ENCODE measurements around the gene FNDC3B. TPM values are rescaled to one million over a fixed set of nuclear protein-coding genes. Genes with fewer than 3 reads are reported as not detected.
A peak's percentile ranks its signal among the peaks of the same experiment; 100 is the strongest.

The FNDC3B gene
- total RNA-seq, 2 experiments from 2014 or later = 10.6 to 12.0 TPM

DNA sequence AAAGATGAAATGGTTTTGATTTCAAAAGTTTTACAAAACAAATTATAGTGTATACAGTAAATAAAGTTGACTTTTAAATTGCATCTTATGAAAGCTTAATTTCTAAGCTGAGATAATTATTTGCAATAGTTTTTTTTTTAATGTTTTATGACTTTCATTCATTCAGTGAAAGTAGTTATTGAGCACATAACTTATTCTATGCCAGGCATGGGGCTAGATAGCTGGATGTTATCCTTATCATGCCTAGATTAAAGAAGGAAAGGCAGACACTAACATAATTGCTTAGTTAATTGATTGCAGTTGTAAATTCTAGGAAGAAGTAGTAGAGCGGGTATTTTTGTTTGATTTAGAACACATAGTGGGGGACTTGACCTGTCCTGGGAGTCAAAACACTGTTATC is 92.4 kb downstream of the FNDC3B start:
- peaks cover 17% of the 10 kb centered on the region for H3K36me3 Mint-ChIP-seq (ENCODE audit: low read depth)
- intact Hi-C loops (cut with micrococcal nuclease) = no loop called here
- H3K27ac Mint-ChIP-seq = peak overlapping the region; percentile 55
- ChIA-PET CTCF (interaction anchor here (1.0 to 1.2 kb wide), 2 partner anchors 17 to 96 kb away, joined by 3 to 4 read pairs; no protein-coding TSS in a partner anchor), POLR2A (interaction anchor here (0.6 kb wide), 1 partner anchor 8 kb away, joined by 3 read pairs; no protein-coding TSS in a partner anchor)
- peaks cover 45% of the 10 kb centered on the region for H3K4me1 Mint-ChIP-seq (ENCODE audit: low read depth)
- H3K9me3 Mint-ChIP-seq = no peaks in the 10 kb centered on the region
- ATAC-seq (no peak), DNase-seq (no peak)
- TF ChIP-seq, protein P1, sequence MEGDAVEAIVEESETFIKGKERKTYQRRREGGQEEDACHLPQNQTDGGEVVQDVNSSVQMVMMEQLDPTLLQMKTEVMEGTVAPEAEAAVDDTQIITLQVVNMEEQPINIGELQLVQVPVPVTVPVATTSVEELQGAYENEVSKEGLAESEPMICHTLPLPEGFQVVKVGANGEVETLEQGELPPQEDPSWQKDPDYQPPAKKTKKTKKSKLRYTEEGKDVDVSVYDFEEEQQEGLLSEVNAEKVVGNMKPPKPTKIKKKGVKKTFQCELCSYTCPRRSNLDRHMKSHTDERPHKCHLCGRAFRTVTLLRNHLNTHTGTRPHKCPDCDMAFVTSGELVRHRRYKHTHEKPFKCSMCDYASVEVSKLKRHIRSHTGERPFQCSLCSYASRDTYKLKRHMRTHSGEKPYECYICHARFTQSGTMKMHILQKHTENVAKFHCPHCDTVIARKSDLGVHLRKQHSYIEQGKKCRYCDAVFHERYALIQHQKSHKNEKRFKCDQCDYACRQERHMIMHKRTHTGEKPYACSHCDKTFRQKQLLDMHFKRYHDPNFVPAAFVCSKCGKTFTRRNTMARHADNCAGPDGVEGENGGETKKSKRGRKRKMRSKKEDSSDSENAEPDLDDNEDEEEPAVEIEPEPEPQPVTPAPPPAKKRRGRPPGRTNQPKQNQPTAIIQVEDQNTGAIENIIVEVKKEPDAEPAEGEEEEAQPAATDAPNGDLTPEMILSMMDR (IDR thresholded peaks at IDR 0.05) = no peak
- H3K27me3 Mint-ChIP-seq = no peaks in the 10 kb centered on the region
- no peak overlapping the region for H3K4me3 Mint-ChIP-seq

DNA sequence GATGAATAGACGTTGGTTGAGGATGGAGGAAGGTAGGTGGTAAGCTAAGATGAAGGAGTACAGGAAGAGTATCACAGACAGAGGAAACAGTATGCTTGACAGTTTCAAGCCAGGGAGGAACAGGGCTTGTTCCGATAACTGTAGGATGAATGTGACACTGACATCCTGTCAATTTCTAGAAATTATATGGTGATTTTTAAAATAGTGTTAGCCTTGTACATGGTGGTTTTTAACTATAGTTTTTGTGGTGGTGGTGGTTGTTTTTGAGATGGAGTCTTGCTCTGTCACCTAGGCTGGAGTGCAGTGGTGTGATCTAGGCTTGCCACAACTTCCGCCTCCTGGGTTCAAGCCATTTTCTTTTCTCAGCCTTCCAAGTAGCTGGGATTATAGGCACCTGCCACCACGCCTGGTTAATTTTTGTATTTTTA is 92.8 kb downstream of the FNDC3B start:
- TF ChIP-seq, protein P1 (IDR thresholded peaks at IDR 0.05) = no peak
- ChIA-PET CTCF (interaction anchor here (1.2 kb wide), 1 partner anchor 97 kb away, joined by 4 read pairs; no protein-coding TSS in a partner anchor), POLR2A (interaction anchor here (0.6 to 0.9 kb wide), 2 partner anchors 9 to 167 kb away, joined by 3 read pairs; no protein-coding TSS in a partner anchor)
- no peaks in the 10 kb centered on the region for H3K9me3 Mint-ChIP-seq
- H3K4me1 Mint-ChIP-seq (ENCODE audit: low read depth) = peaks cover 44% of the 10 kb centered on the region
- H3K27me3 Mint-ChIP-seq = no peaks in the 10 kb centered on the region
- no peak overlapping the region for H3K4me3 Mint-ChIP-seq
- peak overlapping the region; percentile 55 for H3K27ac Mint-ChIP-seq
- intact Hi-C loops (cut with micrococcal nuclease) = no loop called here
- H3K36me3 Mint-ChIP-seq (ENCODE audit: low read depth) = peaks cover 19% of the 10 kb centered on the region
- DNase-seq = peak; percentile 27
- peak; percentile 51 for ATAC-seq

DNA sequence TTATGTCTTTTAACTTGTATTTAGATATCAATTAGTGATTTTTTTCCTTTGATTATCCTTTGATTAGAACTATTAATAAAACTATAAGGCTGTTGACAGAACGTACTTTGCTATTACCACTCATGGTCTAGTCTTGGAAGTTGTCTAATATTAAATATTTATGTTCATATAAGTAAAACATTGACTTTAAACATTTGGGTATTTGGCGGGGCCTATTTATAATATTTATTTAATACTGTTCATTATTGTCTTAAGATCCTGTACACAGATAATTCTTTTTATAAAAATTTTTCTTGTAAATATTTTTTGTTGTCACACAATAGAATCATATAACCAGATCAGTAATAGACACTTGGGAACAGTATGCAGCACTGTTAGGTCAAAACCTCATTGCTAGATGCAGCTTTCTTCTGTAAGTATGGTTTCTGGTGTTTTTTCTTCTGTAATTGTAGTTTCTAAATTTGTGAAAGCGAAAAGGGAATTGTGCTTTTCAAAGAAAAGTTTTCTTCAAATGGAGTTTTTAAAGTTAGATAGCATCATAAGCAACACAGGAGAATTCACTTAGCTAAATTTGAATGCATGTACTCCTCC is 93.4 kb downstream of the FNDC3B start:
- intact Hi-C loops (cut with micrococcal nuclease) = no loop called here
- ATAC-seq = no peak
- H3K36me3 Mint-ChIP-seq (ENCODE audit: low read depth) = peaks cover 19% of the 10 kb centered on the region
- H3K4me1 Mint-ChIP-seq (ENCODE audit: low read depth) = peaks cover 48% of the 10 kb centered on the region
- H3K9me3 Mint-ChIP-seq = no peaks in the 10 kb centered on the region
- H3K4me3 Mint-ChIP-seq = no peak overlapping the region
- POLR2A ChIA-PET = interaction anchor here (0.9 kb wide), 1 partner anchor 167 kb away, joined by 3 read pairs; no protein-coding TSS in a partner anchor
- no peak for DNase-seq
- H3K27me3 Mint-ChIP-seq = no peaks in the 10 kb centered on the region
- H3K27ac Mint-ChIP-seq = no peak overlapping the region
- TF ChIP-seq, protein P1 (IDR thresholded peaks at IDR 0.05) = no peak
- CTCF ChIA-PET = no interaction called here

DNA sequence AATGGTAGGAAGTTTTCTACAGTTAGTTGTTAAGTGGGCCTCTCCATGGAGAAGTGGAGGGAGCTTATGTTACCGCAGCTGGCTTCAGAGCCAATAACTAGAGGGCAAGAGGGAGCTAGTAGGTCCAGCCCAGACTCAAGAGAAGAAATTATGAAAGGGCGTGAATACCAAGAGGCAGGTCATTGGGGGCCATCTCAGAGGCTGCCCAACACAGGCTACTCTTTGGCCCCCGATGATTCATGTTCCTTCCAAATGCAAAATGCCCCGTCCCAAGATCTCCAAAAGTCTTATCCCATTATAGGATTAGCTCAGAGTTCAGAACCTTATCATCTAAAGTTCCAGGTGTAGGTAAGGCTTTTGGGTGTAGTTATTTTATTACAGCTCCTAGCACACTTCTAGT is 94.5 kb downstream of the FNDC3B start:
- ATAC-seq (no peak), DNase-seq (no peak)
- H3K27me3 Mint-ChIP-seq = no peaks in the 10 kb centered on the region
- H3K4me1 Mint-ChIP-seq (ENCODE audit: low read depth) = peaks cover 56% of the 10 kb centered on the region
- H3K9me3 Mint-ChIP-seq = no peaks in the 10 kb centered on the region
- POLR2A ChIA-PET = interaction anchor here (0.6 kb wide), 1 partner anchor 143 kb away, joined by 6 read pairs; no protein-coding TSS in a partner anchor
- CTCF ChIA-PET = interaction anchor here (1.0 to 1.1 kb wide), 2 partner anchors 100 to 488 kb away, joined by 3 read pairs; no protein-coding TSS in a partner anchor
- H3K36me3 Mint-ChIP-seq (ENCODE audit: low read depth) = peaks cover 19% of the 10 kb centered on the region
- intact Hi-C loops (cut with micrococcal nuclease) = no loop called here
- H3K4me3 Mint-ChIP-seq = no peak overlapping the region
- TF ChIP-seq, protein P1 (IDR thresholded peaks at IDR 0.05) = no peak
- no peak overlapping the region for H3K27ac Mint-ChIP-seq

DNA sequence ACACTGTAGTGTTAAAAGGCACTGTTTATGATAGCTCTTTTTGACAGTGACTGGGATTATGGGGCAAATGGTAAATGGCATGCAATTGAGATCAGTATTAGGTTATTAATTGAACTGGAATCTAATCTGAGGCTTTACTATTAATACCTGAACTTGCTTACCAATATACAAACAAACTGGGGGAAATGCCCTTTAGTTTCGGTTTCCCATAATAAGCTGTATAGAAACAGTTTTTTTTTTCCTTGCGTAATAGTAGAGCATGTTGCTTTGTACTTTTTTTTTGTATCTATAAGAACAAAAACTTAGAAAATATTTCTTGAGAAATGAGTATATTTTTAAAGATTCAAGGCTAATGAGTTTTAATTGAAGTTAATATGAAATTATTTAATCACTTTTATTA is 95.0 kb downstream of the FNDC3B start:
- Mint-ChIP-seq H3K4me1 (ENCODE audit: low read depth) (peaks cover 56% of the 10 kb centered on the region), H3K36me3 (ENCODE audit: low read depth) (peaks cover 19% of the 10 kb centered on the region), H3K27me3 (no peaks in the 10 kb centered on the region), H3K4me3 (no peak overlapping the region), H3K27ac (no peak overlapping the region), H3K9me3 (no peaks in the 10 kb centered on the region)
- intact Hi-C loops (cut with micrococcal nuclease) = no loop called here
- ATAC-seq (no peak), DNase-seq (no peak)
- TF ChIP-seq, protein P1 (IDR thresholded peaks at IDR 0.05) = no peak
- ChIA-PET CTCF (interaction anchor here (1.0 to 1.1 kb wide), 2 partner anchors 100 to 489 kb away, joined by 3 read pairs; no protein-coding TSS in a partner anchor), POLR2A (interaction anchor here (0.6 kb wide), 1 partner anchor 143 kb away, joined by 6 read pairs; no protein-coding TSS in a partner anchor)

All from activated CD8-positive, alpha-beta T cell treated with anti-CD3 and anti-CD28 coated beads for 36 hours (primary cell).